H1 (cell line): ENCODE data around the gene PPP1R12B. TPM values are rescaled to one million over a fixed set of nuclear protein-coding genes. Genes with fewer than 3 reads are reported as not detected.

ENCODE experiments used
- ATF3 ChIP-seq: IDR thresholded peaks from 2 replicates; pipeline ENCODE4 v1.6.1; 2011; ENCODE audit warnings: low read depth, mild to moderate bottlenecking, low read length; ENCODE audit not compliant: insufficient read depth
- HDAC2 ChIP-seq, 2 experiments: fragments of 300-600 bp in 1 of 2; sonication (generic) in 1 of 2; IDR thresholded peaks; 2 replicates each; pipeline ENCODE4 v1.6.1; 2011 to 2012; ENCODE audit warnings: low read depth in 2 of 2, low read length in 2 of 2, mild to moderate bottlenecking in 2 of 2, moderate library complexity in 2 of 2, borderline replicate concordance in 1 of 2, inconsistent platforms in 1 of 2
- HDAC6 ChIP-seq: IDR thresholded peaks from one replicate; pipeline ENCODE4 v1.7.1; 2012; ENCODE audit warnings: low read depth, mild to moderate bottlenecking, inconsistent platforms, low read length, moderate library complexity
- SUZ12 ChIP-seq: fragments of 200-600 bp; sonication (generic); IDR thresholded peaks from 2 replicates; pipeline ENCODE4 v1.6.1; 2012; ENCODE audit warnings: mild to moderate bottlenecking, inconsistent platforms, low read length, moderate library complexity, mixed read lengths
- polyA plus RNA-seq, 7 experiments: library from polyadenylated mRNA; depleted of rRNA in 3 of 7; stranded (reverse) in 5 of 7; unstranded in 2 of 7; fragments of >200 nt in 5 of 7; fragments of 200-250 nt in 2 of 7; gene quantifications; 1 replicate in 5 of 7; 2 replicates in 1 of 7; 4 replicates in 1 of 7; pipeline versions ENCODE4 v1.2.1 to v1.2.3, GENCODE V29; 2011 to 2013; ENCODE audit warnings: missing spikeins in 2 of 7, mixed read lengths in 2 of 7
- total RNA-seq: library from RNA; stranded (reverse); fragmentation: NEBNext Ultra II Directional; extraction: Animal tissue kit (Norgen Biotek cat#: 25700); gene quantifications from 2 replicates; pipeline ENCODE4 v1.2.1, GENCODE V29; 2021

The PPP1R12B gene
- total and polyA plus RNA-seq, 2 of the 8 experiments (the other 6 are each of a cell fraction or from before 2014, with no cell fraction given), result 7.9 to 18.7 TPM

- TF ChIP-seq SUZ12 (no peak), HDAC6 (no peak), HDAC2 (IDR thresholded peaks at IDR 0.05; ENCODE audit: borderline replicate concordance in 1 of 2, low read depth in 2 of 2, low read length in 2 of 2) (no peak), ATF3 (no peak)
Observed at GRCh38 chr1:202579806-202580205, 231.3 kb downstream of the PPP1R12B start (continued).
